Testis (tissue), 3 donors: ENCODE data around the gene SCAMP2. TPM values are rescaled to one million over a fixed set of nuclear protein-coding genes. Genes with fewer than 3 reads are reported as not detected.

Source experiments
- DNase-seq: peaks from one replicate; pipeline ENCODE4 v3.0.0-alpha.2; 2019
- H3K27ac ChIP-seq, 2 donors: fragments of 200-600 bp; sonication (generic); one replicate each; pipeline ENCODE4 v1.5.1; 2019
- H3K27me3 ChIP-seq: fragments of 200-600 bp; sonication (generic); one replicate; pipeline ENCODE4 v1.5.1; 2019
- H3K36me3 ChIP-seq: fragments of 200-600 bp; sonication (generic); one replicate; pipeline ENCODE4 v1.5.1; 2017; ENCODE audit warnings: low read depth; ENCODE audit errors: missing control alignments
- H3K4me1 ChIP-seq: fragments of 200-600 bp; sonication (generic); one replicate; pipeline ENCODE4 v1.5.1; 2019
- H3K4me3 ChIP-seq, 2 donors: fragments of 200-600 bp; sonication (generic); one replicate each; pipeline ENCODE4 v1.5.1; 2017 to 2019
- H3K9me3 ChIP-seq: fragments of 200-600 bp; sonication (generic); one replicate; pipeline ENCODE4 v1.5.1; 2017
- POLR2A ChIP-seq: fragments of 450-650 bp; IDR thresholded peaks from one replicate; pipeline ENCODE4 v1.6.1; 2017; ENCODE audit warnings: antibody characterized with exemption, mild to moderate bottlenecking, moderate library complexity
- WGBS, 2 donors: methylation state at CpG; one replicate each; pipeline ENCODE4 v1.1.5; 2018; 5-methylcytosine and 5-hydroxymethylcytosine counted together
- intact Hi-C: fragments of 100-400 bp; cut with DNase I; formaldehyde crosslinking; loops from one replicate; pipeline ENCODE4 v1.15.1; 2023; ENCODE audit warnings: low total_unique reads
- polyA plus RNA-seq: library from polyadenylated mRNA; stranded (reverse); fragments of 350-450 nt; fragmentation: Illumina TruSeq; extraction: RNeasy Lipid Tissue Mini Kit (QIAGEN cat#74804); gene quantifications from one replicate; pipeline ENCODE4 v1.2.3, GENCODE V29; 2014; ENCODE audit warnings: low read depth, low replicate concordance; ENCODE audit not compliant: insufficient read depth
- total RNA-seq, 2 donors: library from RNA; depleted of rRNA; stranded (reverse); fragments of >200 nt; gene quantifications; one replicate each; pipeline ENCODE4 v1.2.3, GENCODE V29; 2016
- TF ChIP-seq, protein P1 (sequence below), 3 experiments: fragments of 450-650 bp in 2 of 3; fragments of 200-600 bp in 1 of 3; sonication (generic) in 1 of 3; IDR thresholded peaks; one replicate each; pipeline ENCODE4 v1.5.1; 2016 to 2019; ENCODE audit warnings: antibody characterized with exemption in 3 of 3, mild to moderate bottlenecking in 2 of 3, moderate library complexity in 1 of 3

Gene SCAMP2
- total and polyA plus RNA-seq, 3 donors from 2014 or later, result 94.8 to 130 (median 103) TPM

GRCh38 chr15:74799856-74800558 is 73.2 kb downstream of the SCAMP2 start:
- WGBS, 2 donors, result 74 to 75% methylated on average over 12 to 18 of the region's 18 CpGs
- Histone ChIP-seq H3K27ac (no peak overlapping the region), H3K27me3 (no peaks in the 10 kb centered on the region), H3K36me3 (no peaks in the 10 kb centered on the region), H3K9me3 (no peaks in the 10 kb centered on the region), H3K4me3 (no peak overlapping the region), H3K4me1 (no peaks in the 10 kb centered on the region)
- intact Hi-C loops, result no loop called here
- DNase-seq, result peak; percentile 67
- TF ChIP-seq, protein P1, sequence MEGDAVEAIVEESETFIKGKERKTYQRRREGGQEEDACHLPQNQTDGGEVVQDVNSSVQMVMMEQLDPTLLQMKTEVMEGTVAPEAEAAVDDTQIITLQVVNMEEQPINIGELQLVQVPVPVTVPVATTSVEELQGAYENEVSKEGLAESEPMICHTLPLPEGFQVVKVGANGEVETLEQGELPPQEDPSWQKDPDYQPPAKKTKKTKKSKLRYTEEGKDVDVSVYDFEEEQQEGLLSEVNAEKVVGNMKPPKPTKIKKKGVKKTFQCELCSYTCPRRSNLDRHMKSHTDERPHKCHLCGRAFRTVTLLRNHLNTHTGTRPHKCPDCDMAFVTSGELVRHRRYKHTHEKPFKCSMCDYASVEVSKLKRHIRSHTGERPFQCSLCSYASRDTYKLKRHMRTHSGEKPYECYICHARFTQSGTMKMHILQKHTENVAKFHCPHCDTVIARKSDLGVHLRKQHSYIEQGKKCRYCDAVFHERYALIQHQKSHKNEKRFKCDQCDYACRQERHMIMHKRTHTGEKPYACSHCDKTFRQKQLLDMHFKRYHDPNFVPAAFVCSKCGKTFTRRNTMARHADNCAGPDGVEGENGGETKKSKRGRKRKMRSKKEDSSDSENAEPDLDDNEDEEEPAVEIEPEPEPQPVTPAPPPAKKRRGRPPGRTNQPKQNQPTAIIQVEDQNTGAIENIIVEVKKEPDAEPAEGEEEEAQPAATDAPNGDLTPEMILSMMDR (IDR thresholded peaks at IDR 0.05), result peak; percentile 87 to 88 (median 88)
- TF ChIP-seq POLR2A, result no peak

DNA sequence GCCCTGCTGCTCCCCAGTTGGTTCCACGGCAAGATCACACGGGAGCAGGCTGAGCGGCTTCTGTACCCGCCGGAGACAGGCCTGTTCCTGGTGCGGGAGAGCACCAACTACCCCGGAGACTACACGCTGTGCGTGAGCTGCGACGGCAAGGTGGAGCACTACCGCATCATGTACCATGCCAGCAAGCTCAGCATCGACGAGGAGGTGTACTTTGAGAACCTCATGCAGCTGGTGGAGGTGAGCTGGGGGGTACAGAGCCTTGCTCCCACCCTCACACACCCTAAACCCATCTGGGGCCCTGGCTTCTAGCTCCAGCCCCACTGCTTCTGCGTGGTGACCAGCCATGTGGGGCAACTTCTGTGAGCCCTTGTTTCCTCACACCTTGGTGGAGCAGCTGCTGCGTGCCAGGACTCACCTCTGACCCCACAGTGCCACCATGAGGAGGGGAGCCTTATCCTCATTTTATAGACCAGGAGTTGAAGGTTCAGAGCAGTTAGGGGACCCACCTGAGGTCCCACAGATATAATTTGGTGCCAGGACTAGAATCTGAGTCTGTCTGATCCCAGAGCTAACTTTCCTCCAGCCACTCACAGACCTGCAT is 73.8 kb downstream of the SCAMP2 start:
- WGBS, 2 donors, result 89 to 95% methylated on average over 13 to 15 of the region's 16 CpGs
- H3K27me3 ChIP-seq, result no peaks in the 10 kb centered on the region
- no peak for DNase-seq
- intact Hi-C loops, result no loop called here
- H3K4me1 ChIP-seq, result no peaks in the 10 kb centered on the region
- H3K27ac ChIP-seq, result no peak overlapping the region
- TF ChIP-seq, protein P1 (IDR thresholded peaks at IDR 0.05), result no peak
- no peaks in the 10 kb centered on the region for H3K9me3 ChIP-seq
- no peaks in the 10 kb centered on the region for H3K36me3 ChIP-seq
- no peak overlapping the region for H3K4me3 ChIP-seq

GRCh38 chr15:74798388-74799254 is 74.5 kb downstream of the SCAMP2 start:
- no peak for DNase-seq

DNA sequence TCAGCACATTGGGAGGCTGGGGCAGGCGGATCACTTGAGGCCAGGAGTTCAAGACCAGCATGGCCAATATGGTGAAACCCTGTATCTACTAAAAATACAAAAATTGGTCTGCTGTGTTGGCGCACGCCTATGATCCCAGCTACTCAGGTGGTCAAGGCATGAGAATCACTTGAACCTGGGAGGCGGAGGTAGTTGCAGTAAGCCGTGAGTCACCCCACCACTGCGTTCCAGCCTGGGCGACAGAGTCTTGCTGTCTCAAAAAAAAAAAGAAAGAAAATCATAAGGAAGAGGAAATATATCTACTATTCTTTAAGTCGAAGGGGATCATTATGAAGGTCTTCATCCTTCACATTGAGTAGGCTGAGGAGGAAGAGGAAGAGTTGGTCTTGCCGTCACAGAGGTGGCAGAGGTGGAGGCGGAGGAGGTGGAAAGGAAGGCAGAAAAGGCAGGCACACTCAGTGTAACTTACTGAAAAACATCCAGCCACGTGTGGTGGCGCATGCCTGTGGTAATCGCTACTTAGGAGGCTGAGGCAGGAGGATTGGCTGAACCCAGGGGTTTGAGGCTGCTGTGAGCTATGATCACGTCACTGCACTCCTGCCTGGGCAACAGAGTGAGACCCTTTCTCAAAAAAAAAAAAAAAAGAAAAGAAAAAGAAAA is 77.1 kb downstream of the SCAMP2 start:
- no peaks in the 10 kb centered on the region for H3K36me3 ChIP-seq
- no peak for DNase-seq
- no peaks in the 10 kb centered on the region for H3K9me3 ChIP-seq
- no peaks in the 10 kb centered on the region for H3K4me1 ChIP-seq
- no peak overlapping the region for H3K4me3 ChIP-seq
- TF ChIP-seq, protein P1 (IDR thresholded peaks at IDR 0.05), result no peak
- no peak for TF ChIP-seq POLR2A
- H3K27ac ChIP-seq, result no peak overlapping the region
- no peaks in the 10 kb centered on the region for H3K27me3 ChIP-seq
- WGBS, 2 donors, result 89 to 92% methylated on average over 14 of the region's 14 CpGs
- intact Hi-C loops, result no loop called here

More at GRCh38 chr15:74798388-74799254, 74.5 kb downstream of the SCAMP2 start:
- Histone ChIP-seq H3K4me3 (no peak overlapping the region), H3K9me3 (no peaks in the 10 kb centered on the region), H3K27me3 (no peaks in the 10 kb centered on the region), H3K36me3 (no peaks in the 10 kb centered on the region), H3K27ac (no peak overlapping the region), H3K4me1 (no peaks in the 10 kb centered on the region)
- 71 to 88% methylated on average over 15 to 25 of the region's 25 CpGs for WGBS, 2 donors
- TF ChIP-seq, protein P1 (IDR thresholded peaks at IDR 0.05), result no peak
- TF ChIP-seq POLR2A, result no peak
- intact Hi-C loops, result no loop called here
